HG03108 (cell line): ENCODE data around the gene CERS4.
A peak's percentile ranks its signal among the peaks of the same experiment; 100 is the strongest.
"Not testable (repeated sequence)": the region's sequence is repeated elsewhere in the genome, so short reads cannot be mapped to it uniquely, and the experiment has no call there.

ENCODE experiments used
- ATAC-seq: cut with Tn5 transposase; IDR thresholded peaks from one replicate; pipeline ENCODE4 v1.9.1; 2021; ENCODE audit warnings: moderate library complexity; ENCODE audit not compliant: unreplicated experiment

The CERS4 gene, protein sequence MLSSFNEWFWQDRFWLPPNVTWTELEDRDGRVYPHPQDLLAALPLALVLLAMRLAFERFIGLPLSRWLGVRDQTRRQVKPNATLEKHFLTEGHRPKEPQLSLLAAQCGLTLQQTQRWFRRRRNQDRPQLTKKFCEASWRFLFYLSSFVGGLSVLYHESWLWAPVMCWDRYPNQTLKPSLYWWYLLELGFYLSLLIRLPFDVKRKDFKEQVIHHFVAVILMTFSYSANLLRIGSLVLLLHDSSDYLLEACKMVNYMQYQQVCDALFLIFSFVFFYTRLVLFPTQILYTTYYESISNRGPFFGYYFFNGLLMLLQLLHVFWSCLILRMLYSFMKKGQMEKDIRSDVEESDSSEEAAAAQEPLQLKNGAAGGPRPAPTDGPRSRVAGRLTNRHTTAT

DNA sequence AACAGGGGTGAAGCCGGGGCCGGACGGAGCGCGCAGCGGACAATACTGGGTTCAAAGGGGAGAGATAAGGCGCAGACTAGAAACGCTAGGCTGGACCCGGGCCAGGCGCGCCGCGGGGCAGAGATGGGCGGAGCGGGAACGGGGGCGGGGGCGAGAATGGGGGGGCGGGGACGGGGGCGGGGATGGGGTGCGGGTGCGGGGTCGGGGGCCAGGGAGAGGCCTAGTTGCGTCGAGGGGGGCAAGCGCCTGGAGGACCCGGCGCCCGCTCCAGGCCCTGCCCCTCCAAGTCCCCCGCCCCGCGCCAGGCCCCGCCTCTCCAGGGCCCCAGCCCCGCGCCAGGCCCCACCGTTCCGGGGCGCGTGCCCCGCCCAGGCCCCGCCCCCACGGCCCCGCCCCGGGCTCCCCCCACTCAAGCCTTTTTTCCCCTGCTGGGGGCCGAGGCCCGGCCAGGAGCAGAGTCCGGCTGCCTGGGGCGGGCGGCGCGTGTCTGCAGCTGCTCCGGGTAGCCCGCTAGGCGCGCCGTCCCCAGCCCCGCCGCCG is at the start of gene CERS4:
TSS of gene CERS4 (plus strand) at position 449 of the 540 bp plus-strand sequence. CDS start 41,707 bp downstream, outside the sequence.
- peak; percentile 48 for ATAC-seq

DNA sequence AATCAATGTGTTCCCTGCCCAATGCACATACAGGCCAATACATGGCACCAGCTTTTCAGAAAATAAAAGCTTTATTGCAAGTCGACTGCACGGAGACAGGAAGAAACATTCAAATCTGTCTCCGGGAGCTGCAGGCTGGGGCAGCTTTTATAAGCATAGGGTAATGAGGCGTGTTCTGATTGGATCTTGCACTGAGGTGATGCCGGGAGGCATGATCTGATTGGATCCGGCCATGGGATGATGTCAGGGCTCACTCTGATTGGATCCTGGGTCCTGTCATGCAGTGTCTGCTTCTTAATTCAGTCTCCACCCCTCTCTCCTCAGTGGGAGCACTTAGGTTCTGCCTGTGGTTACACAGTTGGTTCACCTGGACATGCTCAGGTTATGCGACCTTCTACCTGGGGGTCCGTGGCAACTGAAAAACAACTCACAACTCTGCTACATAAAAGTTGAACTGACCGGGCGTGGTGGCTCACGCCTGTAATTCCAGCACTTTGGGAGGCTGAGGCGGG is 48.0 kb upstream of the CERS4 start:
- no peak for ATAC-seq

DNA sequence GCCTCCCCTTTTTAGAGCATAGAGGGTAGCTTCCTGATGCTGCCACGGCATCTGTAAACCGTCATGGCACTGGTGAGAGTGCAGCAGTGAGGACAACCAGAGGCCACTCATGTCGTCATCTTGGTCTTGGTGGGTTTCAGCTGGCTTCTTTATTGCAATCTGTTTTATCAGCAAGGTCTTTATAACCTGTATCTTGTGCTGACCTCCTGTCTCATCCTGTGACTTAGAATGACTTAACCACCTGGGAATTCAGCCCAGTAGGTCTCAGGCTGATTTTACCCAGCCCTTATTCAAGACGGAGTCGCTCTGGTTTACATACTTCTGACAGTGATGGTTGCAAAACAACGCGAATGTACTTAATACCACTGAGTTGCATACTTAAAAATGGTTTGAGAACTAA is 45.4 kb upstream of the CERS4 start:
- ATAC-seq = no peak

DNA sequence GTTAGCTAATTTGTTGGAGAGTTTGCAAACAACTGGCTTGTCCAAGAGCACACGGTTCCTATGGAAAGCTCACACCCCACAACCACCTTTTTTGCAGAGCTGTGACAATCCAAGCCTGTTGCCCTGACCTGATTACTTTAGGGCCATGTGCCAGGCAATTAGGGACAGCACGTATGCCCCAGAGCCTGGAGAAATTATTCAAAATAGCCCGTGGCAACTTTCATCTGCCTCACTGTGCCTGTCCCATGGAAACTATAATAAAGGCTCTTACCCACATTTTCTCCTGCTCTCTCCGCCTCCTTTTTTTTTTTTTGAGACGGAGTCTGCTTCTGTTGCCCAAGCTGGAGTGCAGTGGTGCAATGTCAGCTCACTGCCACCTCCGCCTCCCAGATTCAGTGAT is 41.2 kb upstream of the CERS4 start:
- ATAC-seq = no peak

DNA sequence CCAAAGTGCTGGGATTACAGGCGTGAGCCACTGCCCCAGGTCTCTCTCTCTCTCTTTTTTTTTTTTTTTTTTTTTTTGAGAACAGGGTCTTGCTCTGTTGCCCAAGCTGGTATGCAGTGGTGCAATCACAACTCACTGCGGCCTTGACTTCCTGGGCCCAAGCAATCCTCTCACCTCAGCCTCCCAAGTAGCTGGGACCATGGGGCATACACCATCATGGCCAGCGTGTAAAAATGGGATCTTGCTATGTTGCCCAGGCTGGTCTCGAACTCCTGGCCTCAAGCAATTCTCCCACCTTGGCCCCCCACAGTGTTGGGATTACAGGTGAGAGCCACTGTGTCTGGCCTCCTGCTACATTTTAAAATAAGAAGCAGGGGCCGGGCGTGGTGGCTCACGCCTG is 40.6 kb upstream of the CERS4 start:
- ATAC-seq = no peak

DNA sequence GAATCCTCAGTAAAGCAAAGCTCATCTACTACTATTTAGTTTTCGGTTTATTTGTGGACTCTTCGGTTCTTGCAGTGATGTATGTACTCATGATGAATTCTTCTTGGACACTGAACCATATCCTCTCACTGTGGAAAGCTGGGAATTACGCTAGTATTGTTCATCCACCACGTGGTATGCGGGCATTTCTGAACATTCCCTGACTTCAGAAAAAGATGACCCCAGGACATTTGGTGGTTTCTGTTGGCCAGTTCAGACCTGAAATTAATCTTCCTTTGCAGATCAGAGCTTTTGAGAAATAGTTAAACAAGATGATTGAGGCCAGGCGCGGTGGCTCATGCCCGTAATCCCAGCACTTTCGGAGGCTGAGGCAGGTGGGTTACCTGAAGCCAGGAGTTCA is 34.5 kb upstream of the CERS4 start:
- no peak for ATAC-seq

DNA sequence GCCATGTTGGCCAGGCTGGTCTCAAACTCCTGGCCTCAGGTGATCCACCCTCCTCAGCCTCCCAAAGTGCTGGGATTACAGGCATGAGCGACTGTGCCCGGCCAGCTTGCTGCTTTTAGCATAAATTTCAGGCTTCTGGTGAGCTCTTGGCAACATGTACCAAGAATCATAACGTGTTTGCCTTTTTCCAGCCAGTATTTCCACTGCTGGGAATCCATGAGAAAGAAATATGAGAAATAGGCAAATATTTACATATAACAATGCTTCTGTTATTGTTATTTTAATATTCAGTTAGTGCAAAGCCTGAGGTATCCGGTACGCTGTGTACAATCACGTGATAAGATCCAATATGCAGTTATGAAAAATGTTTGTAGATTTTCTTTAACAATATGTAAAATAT is 29.2 kb upstream of the CERS4 start:
- ATAC-seq = no peak

DNA sequence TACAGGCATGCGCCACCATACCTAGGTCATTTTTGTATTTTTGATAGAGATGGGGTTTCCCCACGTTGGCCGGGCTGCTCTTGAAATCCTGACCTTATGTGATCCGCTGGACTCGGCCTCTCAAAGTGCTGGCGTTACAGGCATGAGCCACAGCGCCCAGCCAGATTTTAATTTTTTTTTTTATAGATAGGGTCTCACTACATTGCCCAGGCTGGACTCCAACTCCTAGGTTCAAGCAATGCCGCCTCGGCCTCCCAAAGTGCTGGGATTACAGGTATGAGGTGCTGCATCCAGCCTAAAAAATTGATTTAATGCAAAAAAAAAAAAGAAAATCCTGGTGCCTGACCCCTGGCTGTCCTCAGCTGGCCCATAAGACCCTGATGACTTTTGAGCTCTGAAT is 24.9 kb upstream of the CERS4 start:
- no peak for ATAC-seq

DNA sequence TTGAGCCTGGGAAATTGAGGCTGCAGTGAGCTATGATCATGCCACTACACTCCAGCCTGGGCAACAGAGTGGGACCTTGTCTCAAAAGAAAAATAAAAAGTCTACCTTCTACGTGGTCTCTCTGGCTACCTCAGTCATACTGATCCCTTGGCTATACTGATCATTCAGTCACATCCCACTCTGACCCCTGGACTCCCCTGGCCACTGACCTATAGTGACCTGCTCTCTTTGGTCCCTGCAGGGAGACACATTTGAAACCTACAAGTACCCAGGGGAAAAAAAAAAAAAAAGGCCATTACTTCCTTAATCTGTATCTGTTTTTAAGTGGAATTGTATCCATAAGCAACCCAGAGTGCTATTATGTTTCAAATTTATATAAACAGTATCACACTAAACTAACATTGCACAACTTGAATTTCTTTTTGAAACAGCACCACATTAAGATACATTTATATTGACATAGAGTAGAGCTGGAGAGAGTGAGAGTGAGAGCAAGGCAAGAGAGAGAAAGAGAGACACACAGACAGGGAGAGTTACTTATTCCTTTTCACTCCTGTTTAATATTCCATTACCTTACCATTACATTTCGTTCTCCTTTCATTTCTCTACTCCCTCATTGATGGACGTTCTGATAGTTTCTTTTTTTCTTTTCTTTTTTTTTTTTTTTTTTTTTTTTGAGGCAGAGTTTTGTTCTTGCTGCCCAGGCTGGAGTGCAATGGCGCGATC is 23.7 kb upstream of the CERS4 start:
- no peak for ATAC-seq

DNA sequence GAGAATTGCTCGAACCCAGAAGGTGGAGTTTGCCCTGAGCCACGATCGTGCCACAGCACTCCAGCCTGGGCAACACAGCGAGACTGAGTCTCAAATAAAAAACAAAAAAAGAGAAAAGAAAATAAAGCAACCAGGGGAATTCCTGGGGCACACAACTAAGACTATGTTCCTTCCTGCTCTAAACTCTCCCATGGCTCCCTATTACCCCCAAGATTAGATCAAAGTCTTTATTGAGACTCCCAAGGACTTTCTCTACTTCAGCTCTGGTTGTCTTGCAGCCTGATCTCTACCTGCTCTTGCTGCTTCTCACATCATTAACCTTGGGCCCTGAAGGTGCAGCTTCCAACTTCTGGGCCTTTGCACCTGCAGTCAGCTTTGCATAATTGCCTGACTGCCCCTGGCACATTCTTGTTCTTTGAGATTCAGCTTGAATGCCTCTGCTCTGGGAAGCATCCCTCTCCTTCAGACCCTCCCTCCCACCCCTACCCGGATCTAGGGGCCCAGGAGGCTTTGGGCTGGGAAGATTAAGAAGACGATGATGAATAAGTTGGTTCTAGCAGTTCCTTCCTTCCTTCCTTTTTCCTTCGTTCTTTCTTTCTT is 16.8 kb upstream of the CERS4 start:
- ATAC-seq = no peak

DNA sequence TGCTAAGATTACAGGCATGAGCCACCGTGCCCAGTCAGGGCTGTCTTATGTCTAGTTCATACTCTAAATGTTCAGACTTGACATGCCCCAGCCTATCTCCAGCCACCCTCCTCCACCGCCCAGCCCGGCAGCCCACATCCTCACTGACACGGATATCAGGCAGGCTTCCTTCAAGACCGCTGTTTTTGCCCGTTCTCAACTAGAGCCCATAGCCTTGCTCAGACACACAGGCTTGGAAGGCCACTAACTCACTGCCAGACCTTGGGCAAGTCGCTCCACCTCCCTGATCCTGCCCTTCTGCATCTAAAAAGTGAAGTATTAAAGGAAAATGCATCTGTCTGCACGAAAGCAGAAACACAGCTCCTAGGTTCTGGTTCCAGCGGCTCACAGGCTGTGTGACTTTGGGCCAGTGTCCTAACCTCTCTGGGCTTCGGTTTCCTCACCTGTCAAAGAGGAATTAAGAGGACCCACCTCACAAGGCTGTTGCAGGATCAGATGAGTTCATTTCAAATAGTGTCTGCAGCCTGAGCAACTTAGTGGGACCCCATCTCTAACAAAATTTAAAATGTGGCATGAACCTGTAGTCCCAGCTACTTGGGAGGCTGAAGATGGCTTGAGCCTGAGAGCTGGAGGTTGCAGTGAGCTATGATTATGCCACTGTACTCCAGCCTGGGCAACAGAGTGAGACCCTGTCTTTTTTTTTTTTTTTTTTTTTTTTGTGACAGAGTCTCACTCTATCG is 14.5 kb upstream of the CERS4 start:
- no peak for ATAC-seq

DNA sequence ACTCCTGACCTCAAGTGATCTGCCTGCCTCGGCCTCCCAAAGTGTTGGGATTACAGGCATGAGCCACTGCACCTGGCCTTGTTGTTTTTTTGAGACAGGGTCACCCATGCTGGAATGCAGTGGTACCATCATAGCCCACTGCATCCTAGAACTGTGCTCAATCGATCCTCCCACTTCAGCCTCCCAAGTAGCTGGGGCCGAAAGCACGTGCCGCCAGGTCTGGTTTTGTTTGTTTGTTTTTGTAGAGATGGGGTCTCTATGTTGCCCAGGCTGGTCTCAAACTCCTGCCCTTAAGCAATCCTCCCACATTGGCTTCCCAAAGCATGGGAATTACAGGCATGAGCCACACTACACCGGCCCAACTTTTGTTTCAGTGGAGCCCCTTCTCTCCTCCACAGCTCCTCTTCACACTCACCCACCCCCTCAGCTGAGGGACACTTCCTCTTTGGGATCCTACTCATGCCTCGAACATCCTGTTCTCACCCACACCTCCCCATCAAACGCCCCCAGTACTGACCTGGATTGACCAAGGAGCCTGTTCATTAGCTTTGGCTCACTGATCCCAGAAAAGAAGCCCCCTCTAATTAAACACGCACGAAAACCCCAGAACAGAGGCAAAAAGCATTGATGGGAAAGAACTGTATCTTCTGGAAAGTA is 12.8 kb upstream of the CERS4 start:
- no peak for ATAC-seq

DNA sequence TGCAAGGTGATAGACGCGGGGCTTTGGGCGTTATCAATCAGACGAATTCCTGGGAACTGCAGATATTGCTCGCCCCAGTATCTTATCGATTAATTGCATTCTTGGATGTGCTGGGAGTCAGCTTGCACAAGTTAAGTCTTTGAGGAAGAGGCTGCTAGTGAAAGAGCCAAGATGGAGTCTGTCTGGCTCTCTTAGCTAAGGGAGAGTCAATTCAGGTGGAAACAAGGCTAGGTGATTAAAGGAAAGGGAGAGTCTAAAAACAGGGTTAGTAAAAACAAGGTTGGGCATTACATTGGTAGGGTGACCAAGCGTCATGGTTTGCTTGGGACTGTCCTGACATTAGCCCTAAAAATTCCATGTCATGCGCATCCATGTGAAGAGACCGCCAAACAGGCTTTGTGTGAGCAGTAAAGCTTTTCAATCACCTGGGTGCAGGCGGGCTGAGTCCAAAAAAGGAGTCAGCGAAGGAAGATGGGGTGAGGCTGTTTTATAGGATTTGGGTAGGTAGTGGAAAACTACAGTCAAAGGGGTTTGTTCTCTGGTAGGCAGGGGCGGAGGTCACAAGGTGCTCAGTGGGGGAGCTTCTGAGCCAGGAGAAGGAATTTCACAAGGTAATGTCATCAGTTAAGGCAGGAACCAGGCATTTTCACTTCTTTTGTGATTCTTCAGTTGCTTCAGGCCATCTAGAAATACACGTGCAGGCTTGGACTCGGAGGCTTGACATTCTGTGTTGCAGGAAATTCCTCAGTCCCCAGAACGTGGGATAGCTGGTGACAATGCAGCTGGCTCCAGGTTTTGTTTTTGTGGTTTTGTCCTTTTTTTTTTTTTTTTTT is 5.7 kb upstream of the CERS4 start:
- ATAC-seq = not testable (repeated sequence)

DNA sequence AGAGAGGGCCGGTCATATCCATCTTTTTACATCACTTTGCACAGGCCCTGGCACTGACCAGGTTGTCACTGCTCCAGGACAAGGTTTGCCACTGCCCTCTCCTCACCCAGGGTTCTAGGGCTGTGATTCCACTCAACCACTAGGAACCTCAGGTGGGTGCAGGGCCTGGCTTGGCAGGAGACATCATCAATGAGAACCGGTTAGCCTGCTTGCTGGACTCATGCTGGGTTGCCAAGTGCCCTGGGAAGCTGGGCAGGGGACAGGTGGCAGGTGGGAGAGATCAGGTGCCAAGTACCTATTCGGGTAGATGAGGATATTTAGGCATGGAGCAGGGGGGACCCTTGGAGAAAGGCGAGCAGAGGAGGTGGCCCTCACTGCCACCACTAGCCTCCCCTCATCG is 4.2 kb upstream of the CERS4 start:
- ATAC-seq = no peak

DNA sequence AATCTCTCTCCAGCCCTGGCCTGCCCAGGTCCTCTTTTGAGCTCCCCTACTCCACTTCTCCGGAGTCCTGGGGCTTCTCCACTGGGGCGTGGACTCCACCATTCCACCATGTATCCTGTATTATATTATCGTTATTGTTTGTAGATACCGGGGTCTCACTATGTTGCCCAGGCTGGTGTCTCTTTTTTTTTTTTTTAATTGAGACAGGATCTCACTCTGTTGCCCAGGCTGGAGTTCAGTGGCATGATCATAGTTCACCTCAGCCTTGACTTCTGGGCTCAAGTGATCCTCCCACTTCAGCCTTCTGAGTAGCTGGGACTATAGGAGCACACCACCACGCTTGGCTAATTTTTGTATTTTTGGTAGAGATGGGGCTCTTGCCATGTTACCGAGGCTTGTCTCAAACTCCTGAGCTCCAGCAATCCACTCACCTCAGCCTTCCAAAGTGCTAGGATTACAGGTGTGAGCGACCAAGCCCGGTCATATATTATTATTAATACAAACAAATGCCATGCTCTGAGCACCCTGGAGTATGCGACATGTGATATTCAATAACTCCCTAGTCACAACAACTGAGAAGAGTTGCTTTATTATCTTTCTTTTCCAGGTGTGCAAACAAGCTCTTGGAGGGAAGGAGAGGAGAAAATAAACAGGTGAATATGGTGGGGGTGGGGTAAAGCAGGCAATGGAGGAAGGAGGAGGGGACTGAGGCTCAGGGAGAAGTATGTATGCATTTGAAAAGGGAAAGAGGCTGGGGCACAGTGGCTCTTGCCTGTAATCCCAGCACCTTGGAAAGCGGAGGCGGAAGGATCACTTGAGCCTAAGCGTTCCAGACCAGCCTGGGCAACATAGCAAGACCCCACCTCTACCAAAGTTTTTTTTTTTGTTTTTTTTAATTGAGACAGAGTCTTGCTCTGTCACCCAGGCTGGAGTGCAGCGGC is 2.8 kb upstream of the CERS4 start:
- no peak for ATAC-seq

DNA sequence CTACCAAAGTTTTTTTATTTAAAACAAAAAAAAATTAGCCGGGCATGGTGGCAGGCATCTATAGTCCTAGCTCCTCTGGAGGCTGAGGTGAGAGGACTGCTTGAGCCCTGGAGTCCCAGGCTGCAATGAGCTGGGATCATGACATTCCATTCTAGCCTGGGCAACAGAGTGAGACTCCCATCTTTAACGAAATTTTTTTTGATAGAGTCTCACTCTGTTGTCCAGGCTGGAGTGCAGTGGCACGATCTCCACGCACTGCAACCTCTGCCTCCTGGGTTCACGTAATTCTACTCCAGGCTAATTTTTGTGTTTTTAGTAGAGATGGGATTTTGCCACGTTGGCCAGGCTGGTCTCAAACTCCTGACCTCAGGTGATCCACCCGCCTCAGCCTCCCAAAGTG is 1.8 kb upstream of the CERS4 start:
- ATAC-seq = not testable (repeated sequence)

DNA sequence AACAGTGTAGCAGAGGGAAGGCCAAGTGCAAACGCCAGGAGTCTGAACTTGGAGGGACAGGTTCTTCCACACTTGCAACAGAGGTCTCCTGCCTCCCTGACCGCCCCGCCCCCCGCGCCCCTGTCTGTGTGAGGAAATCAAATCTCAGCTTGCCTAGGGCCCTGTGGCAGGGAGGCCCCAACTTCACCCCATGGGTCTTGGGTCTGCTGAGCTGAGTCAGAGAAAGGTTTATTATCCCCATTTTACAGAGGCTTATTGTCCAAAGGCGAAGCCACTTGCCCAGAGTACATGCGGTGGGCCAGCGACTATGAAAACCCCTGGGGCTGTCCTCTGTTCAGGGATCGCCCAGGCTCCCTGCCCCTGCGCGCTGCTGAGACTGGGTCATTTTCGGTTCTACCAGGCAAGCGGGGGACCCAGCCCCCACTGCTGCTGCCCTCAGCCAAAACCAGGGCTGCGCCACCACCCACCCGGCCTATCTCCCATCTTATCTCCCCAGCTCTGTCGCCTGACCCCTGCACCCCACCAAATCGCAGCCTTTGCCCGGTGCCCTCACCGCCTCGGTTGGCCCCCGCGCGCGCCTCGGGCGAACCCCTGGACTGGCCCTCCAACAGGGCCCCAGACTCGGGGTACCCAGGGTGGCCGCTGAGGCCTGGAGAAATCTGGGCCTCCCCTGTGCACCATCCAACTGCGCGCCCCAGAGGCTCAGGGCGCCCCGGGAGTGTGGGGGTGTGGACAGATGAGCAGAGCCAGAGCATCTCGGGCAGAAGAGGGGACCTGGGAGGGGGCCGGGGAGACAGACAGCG is 850 bp upstream of the CERS4 start:
- no peak for ATAC-seq
